Measurements from ENCODE around the gene ARHGEF4. TPM values are rescaled to one million over a fixed set of nuclear protein-coding genes. Genes with fewer than 3 reads are reported as not detected.

The ARHGEF4 gene
- total RNA-seq, 1 donor from 2014 or later: 11.5 TPM

DNA sequence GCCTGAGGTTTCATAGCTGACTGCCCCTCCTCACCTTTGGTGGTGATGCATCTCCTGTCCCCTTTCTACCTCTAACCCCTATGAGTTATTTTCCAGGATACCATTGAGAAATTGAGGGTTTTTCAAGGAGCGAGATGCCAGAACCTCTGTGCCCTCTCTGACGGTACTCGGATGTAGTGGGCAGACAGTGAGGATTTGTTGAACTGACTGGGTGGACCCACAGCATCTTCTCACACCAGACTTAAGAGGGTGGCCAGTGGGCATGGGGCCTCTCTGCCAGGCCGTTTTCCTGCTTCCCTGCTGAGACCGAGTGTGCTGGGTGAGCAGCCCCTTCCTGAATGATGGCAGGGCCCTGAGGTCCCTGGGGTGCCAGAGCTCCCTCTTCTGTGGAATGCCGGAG lies 46.3 kb downstream of the ARHGEF4 start:
- no peak overlapping the region for H3K9ac ChIP-seq (ENCODE audit: low read depth in 1 of 3, low read length in 3 of 3)
- H3K36me3 ChIP-seq (ENCODE audit: control insufficient read depth in 3 of 3, insufficient read depth in 3 of 3, low read length in 3 of 3): no peaks in the 10 kb centered on the region
- H3K4me1 ChIP-seq (ENCODE audit: control insufficient read depth in 3 of 3, insufficient read depth in 3 of 3, low read length in 3 of 3): no peaks in the 10 kb centered on the region
- H3K27ac ChIP-seq (ENCODE audit: low read depth, low read length): no peak overlapping the region
- H3K4me3 ChIP-seq (ENCODE audit: low read length in 3 of 3): no peak overlapping the region
- peaks cover 0 to 4% (median 0%) of the 10 kb centered on the region in 3 donors for H3K9me3 ChIP-seq (ENCODE audit: control insufficient read depth in 3 of 3, low read length in 3 of 3)
- H3K27me3 ChIP-seq (ENCODE audit: control insufficient read depth in 3 of 3, insufficient read depth in 3 of 3, low read length in 3 of 3): peaks cover 0 to 12% (median 5%) of the 10 kb centered on the region in 3 donors

DNA sequence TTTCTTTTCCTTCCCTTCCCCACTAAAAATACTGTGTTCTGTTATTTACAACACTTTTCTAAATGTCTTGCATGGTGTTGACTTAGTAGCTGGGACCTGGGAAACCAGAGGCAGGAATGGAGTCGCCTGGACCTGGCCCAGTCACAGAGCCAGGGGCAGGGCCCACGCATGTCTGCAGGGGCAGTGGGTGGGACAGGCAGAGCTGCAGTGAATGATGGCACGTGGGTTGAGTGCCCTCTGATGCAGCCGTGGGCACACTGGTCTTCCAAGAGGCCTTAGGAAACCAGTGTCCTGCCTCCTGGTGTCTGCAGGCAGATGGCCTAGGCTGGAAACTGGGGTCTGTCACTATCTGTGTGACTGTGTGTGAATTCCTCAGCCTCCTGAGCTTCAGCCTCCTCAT lies 46.8 kb downstream of the ARHGEF4 start:
- no peak overlapping the region for H3K9ac ChIP-seq (ENCODE audit: low read depth in 1 of 3, low read length in 3 of 3)
- peaks cover 0 to 4% (median 0%) of the 10 kb centered on the region in 3 donors for H3K9me3 ChIP-seq (ENCODE audit: control insufficient read depth in 3 of 3, low read length in 3 of 3)
- H3K36me3 ChIP-seq (ENCODE audit: control insufficient read depth in 3 of 3, insufficient read depth in 3 of 3, low read length in 3 of 3): no peaks in the 10 kb centered on the region
- H3K27me3 ChIP-seq (ENCODE audit: control insufficient read depth in 3 of 3, insufficient read depth in 3 of 3, low read length in 3 of 3): peaks cover 0 to 12% (median 5%) of the 10 kb centered on the region in 3 donors
- H3K27ac ChIP-seq (ENCODE audit: low read depth, low read length): no peak overlapping the region
- H3K4me3 ChIP-seq (ENCODE audit: low read length in 3 of 3): no peak overlapping the region
- H3K4me1 ChIP-seq (ENCODE audit: control insufficient read depth in 3 of 3, insufficient read depth in 3 of 3, low read length in 3 of 3): no peaks in the 10 kb centered on the region

DNA sequence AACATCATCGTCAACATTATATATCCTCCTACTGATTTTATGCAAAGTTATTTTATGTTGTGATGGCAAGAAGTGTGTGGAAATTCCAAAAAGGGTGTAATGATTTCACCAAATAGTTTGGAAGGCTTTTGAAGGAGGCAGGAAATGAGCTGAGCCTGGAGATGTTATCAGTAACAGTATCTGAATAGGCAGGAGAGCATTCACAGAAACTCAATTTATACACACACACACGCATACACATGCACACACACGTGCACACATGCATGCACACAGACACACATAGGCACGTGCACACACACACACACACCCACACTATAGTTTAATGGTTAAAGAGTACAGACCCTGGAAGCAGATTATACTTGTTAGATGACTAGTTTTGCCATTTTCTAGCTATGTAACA lies 47.3 kb downstream of the ARHGEF4 start:
- H3K27ac ChIP-seq (ENCODE audit: low read depth, low read length): no peak overlapping the region
- no peaks in the 10 kb centered on the region for H3K36me3 ChIP-seq (ENCODE audit: control insufficient read depth in 3 of 3, insufficient read depth in 3 of 3, low read length in 3 of 3)
- H3K9me3 ChIP-seq (ENCODE audit: control insufficient read depth in 3 of 3, low read length in 3 of 3): no peaks in the 10 kb centered on the region
- H3K27me3 ChIP-seq (ENCODE audit: control insufficient read depth in 3 of 3, insufficient read depth in 3 of 3, low read length in 3 of 3): peaks cover 0 to 12% (median 5%) of the 10 kb centered on the region in 3 donors
- H3K9ac ChIP-seq (ENCODE audit: low read depth in 1 of 3, low read length in 3 of 3): no peak overlapping the region
- no peak overlapping the region for H3K4me3 ChIP-seq (ENCODE audit: low read length in 3 of 3)
- no peaks in the 10 kb centered on the region for H3K4me1 ChIP-seq (ENCODE audit: control insufficient read depth in 3 of 3, insufficient read depth in 3 of 3, low read length in 3 of 3)

DNA sequence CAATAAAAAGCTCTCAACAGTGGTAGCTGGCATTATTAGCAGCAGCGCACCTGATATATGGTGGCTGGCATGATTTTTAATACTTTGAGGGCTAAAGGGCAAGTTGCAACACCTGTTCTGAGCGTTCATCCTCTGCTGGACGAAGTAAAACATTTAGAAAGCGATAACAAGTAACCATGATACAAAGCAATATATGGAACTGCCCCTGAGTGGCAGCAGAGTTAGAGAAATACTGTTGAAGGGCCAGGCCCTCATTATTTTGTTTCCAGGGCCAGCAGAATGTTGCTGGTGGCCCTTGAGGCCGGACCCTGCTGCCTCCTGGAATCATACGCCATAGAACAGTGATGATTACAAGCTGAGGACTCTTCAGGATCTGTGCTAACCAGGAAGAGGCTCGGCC lies 47.8 kb downstream of the ARHGEF4 start:
- no peaks in the 10 kb centered on the region for H3K36me3 ChIP-seq (ENCODE audit: control insufficient read depth in 3 of 3, insufficient read depth in 3 of 3, low read length in 3 of 3)
- H3K27ac ChIP-seq (ENCODE audit: low read depth, low read length): no peak overlapping the region
- H3K4me3 ChIP-seq (ENCODE audit: low read length in 3 of 3): no peak overlapping the region
- peaks cover 0 to 12% (median 5%) of the 10 kb centered on the region in 3 donors for H3K27me3 ChIP-seq (ENCODE audit: control insufficient read depth in 3 of 3, insufficient read depth in 3 of 3, low read length in 3 of 3)
- H3K9me3 ChIP-seq (ENCODE audit: control insufficient read depth in 3 of 3, low read length in 3 of 3): no peaks in the 10 kb centered on the region
- H3K4me1 ChIP-seq (ENCODE audit: control insufficient read depth in 3 of 3, insufficient read depth in 3 of 3, low read length in 3 of 3): no peaks in the 10 kb centered on the region
- H3K9ac ChIP-seq (ENCODE audit: low read depth in 1 of 3, low read length in 3 of 3): no peak overlapping the region

DNA sequence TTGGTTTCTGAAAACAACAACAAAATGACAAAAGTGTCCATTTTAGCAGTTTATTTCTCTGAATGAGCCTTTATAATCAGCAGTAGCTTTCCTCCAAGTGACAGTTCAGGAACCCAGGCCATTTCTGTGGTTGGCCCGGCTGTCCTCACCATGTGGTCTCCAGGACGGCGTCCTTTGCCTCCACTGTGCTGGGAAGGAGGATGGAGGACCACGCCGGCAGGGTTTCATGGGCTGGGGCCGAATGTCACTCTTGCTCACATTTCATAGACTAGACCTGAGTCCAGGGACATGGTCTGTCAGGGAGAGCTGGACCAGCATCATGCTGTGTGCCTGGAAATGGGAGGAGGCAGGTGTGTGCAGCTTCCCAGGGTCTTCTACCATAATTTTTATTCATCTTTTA lies 50.9 kb downstream of the ARHGEF4 start:
- Histone ChIP-seq H3K9me3 (ENCODE audit: control insufficient read depth in 3 of 3, low read length in 3 of 3) (no peaks in the 10 kb centered on the region), H3K27me3 (ENCODE audit: control insufficient read depth in 3 of 3, insufficient read depth in 3 of 3, low read length in 3 of 3) (peaks cover 0 to 2% (median 0%) of the 10 kb centered on the region in 3 donors), H3K36me3 (ENCODE audit: control insufficient read depth in 3 of 3, insufficient read depth in 3 of 3, low read length in 3 of 3) (no peaks in the 10 kb centered on the region), H3K4me1 (ENCODE audit: control insufficient read depth in 3 of 3, insufficient read depth in 3 of 3, low read length in 3 of 3) (no peaks in the 10 kb centered on the region), H3K4me3 (ENCODE audit: low read length in 3 of 3) (no peak overlapping the region), H3K9ac (ENCODE audit: low read depth in 1 of 3, low read length in 3 of 3) (no peak overlapping the region), H3K27ac (ENCODE audit: low read depth, low read length) (no peak overlapping the region)

DNA sequence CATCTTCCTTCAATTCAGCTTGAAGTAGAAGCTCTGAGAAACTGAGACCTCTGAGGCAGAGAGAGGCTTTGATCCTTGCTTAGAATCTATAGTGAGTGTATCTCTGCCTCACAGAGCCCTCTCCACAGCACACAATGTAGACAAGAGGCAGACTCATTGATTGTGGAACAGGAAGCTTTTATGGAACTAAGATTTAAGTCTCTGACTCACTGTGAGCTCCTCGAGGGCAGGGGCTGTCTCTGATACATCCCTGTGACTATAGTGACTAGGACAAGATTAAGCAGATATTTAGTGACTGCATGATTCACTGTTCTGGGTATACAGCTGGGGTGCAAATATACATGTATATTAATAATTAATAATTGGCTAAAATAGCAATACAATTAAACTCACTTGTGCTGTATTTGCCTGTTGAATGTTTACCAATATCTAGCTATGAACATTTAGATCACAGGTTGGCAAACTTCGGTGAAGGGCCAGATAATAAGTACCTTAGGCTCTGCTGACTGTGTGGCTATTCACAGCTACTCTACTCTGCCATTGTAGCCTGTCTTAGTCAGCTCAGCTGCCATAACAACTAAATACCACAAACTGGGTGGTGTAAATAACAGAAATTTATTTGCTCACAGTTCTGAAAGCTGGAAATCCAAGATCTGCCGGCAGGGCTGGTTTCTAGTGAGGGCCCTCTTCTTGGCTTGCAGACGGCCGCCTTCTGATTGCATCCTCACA lies 54.4 kb downstream of the ARHGEF4 start:
- H3K9me3 ChIP-seq (ENCODE audit: control insufficient read depth in 3 of 3, low read length in 3 of 3): peaks cover 0 to 4% (median 0%) of the 10 kb centered on the region in 3 donors
- no peaks in the 10 kb centered on the region for H3K36me3 ChIP-seq (ENCODE audit: control insufficient read depth in 3 of 3, insufficient read depth in 3 of 3, low read length in 3 of 3)
- peaks cover 0 to 4% (median 3%) of the 10 kb centered on the region in 3 donors for H3K27me3 ChIP-seq (ENCODE audit: control insufficient read depth in 3 of 3, insufficient read depth in 3 of 3, low read length in 3 of 3)
- no peak overlapping the region for H3K27ac ChIP-seq (ENCODE audit: low read depth, low read length)
- no peak overlapping the region for H3K4me3 ChIP-seq (ENCODE audit: low read length in 3 of 3)
- no peak overlapping the region for H3K9ac ChIP-seq (ENCODE audit: low read depth in 1 of 3, low read length in 3 of 3)
- H3K4me1 ChIP-seq (ENCODE audit: control insufficient read depth in 3 of 3, insufficient read depth in 3 of 3, low read length in 3 of 3): no peaks in the 10 kb centered on the region

DNA sequence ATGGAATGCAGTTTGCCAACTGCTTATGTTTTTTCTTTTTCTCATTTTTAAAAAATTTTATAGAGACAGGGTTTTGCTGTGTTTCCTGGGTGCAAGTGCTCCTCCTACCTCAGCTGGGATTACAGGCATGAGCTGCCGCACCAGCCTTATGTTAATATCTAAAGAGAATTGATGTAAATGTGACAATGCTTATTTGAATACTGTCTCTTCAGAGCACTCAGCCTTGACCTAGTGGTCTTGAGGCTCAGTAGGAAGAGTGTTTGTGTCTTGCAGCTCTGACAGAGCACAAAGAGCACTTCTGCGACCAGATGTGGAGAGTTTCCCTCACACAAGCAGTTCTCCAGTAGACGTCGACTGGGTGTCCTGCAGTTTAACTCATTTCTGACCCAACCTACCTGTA lies 55.3 kb downstream of the ARHGEF4 start:
- Histone ChIP-seq H3K9me3 (ENCODE audit: control insufficient read depth in 3 of 3, low read length in 3 of 3) (peaks cover 0 to 4% (median 0%) of the 10 kb centered on the region in 3 donors), H3K27me3 (ENCODE audit: control insufficient read depth in 3 of 3, insufficient read depth in 3 of 3, low read length in 3 of 3) (peaks cover 0 to 4% (median 3%) of the 10 kb centered on the region in 3 donors), H3K36me3 (ENCODE audit: control insufficient read depth in 3 of 3, insufficient read depth in 3 of 3, low read length in 3 of 3) (no peaks in the 10 kb centered on the region), H3K9ac (ENCODE audit: low read depth in 1 of 3, low read length in 3 of 3) (no peak overlapping the region), H3K27ac (ENCODE audit: low read depth, low read length) (no peak overlapping the region), H3K4me1 (ENCODE audit: control insufficient read depth in 3 of 3, insufficient read depth in 3 of 3, low read length in 3 of 3) (no peaks in the 10 kb centered on the region), H3K4me3 (ENCODE audit: low read length in 3 of 3) (no peak overlapping the region)

DNA sequence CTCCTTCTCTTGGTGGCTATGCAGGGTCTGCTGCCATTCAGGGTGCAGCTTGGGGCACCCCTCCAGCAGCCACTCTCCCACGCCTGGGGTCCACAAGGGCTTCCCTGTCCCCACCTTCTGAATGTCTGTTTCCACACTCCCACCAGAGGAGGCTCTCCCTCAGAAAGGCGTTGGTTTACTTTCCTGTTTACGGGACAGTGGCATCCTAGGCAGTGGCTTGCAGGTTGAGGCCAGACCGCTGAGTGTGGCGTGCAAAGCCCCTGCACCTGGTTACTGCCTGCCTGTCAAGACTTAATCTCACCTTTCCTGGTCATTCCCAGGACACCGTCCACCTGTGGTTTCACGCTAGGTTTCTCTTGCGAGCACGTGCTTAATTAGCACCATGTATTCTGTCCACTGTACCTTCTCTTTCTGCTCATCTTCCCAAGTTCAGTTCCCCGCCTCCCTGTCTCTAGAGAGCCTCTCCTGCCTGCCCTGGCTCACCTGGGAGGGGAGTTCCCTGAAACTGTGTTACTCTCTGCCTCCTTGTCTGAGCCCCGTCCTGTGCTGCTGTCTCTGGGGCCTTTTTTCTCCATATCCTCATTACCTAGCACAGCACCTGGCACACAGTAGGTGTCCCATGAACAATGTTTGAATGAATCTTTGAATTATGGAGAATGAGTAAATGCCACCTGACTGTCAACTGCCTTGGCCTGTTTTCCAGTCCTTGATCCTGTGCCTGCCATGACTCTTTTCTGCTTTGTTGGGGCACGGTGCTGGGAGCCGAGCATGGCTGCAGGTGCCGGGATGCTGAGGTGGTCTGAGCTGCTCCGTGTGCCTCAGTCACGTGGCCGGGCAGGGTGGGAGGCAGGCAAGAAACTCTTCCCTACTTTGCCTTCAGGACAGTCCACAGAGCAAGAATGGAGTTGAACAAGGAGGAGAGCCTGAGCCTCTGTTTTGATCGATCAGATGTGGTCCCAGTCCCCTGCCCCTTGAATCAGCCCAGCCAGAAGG lies 56.4 kb downstream of the ARHGEF4 start:
- no peaks in the 10 kb centered on the region for H3K36me3 ChIP-seq (ENCODE audit: control insufficient read depth in 3 of 3, insufficient read depth in 3 of 3, low read length in 3 of 3)
- peaks cover 0 to 4% (median 3%) of the 10 kb centered on the region in 3 donors for H3K27me3 ChIP-seq (ENCODE audit: control insufficient read depth in 3 of 3, insufficient read depth in 3 of 3, low read length in 3 of 3)
- no peak overlapping the region for H3K9ac ChIP-seq (ENCODE audit: low read depth in 1 of 3, low read length in 3 of 3)
- no peak overlapping the region for H3K4me3 ChIP-seq (ENCODE audit: low read length in 3 of 3)
- no peaks in the 10 kb centered on the region for H3K4me1 ChIP-seq (ENCODE audit: control insufficient read depth in 3 of 3, insufficient read depth in 3 of 3, low read length in 3 of 3)
- peaks cover 0 to 4% (median 0%) of the 10 kb centered on the region in 3 donors for H3K9me3 ChIP-seq (ENCODE audit: control insufficient read depth in 3 of 3, low read length in 3 of 3)
- H3K27ac ChIP-seq (ENCODE audit: low read depth, low read length): no peak overlapping the region

DNA sequence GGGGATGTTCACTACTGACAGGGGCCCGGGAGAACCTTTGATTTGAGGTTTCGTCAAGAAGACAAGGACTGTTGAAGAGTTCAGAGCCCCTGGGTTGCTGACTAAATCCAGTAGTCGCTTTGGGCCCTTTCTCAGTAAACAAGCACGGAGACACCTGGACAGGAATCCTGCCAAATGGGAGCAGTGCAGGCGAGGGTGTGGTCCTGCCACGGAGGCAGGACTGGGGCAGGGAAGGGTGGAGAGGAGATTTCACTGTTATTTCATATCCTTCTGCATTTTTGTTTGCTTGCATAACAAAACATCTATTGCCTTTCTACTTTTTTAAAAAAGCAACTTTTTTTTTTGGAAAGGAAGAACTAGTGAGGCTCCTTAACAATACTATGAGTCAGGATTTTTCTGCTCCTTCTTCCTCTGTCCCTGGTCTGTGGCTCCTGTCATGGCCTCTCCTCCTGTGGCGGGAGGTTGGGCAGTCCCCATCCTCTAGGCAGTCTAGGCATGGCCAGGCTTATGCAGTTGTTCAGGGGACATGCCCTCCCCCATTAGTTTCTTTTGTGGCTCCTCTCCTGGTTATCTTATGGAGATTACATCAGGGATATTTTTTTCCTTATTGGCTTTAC lies 57.7 kb downstream of the ARHGEF4 start:
- H3K9ac ChIP-seq (ENCODE audit: low read depth in 1 of 3, low read length in 3 of 3): no peak overlapping the region
- H3K36me3 ChIP-seq (ENCODE audit: control insufficient read depth in 3 of 3, insufficient read depth in 3 of 3, low read length in 3 of 3): no peaks in the 10 kb centered on the region
- H3K9me3 ChIP-seq (ENCODE audit: control insufficient read depth in 3 of 3, low read length in 3 of 3): peaks cover 0 to 4% (median 0%) of the 10 kb centered on the region in 3 donors
- H3K27me3 ChIP-seq (ENCODE audit: control insufficient read depth in 3 of 3, insufficient read depth in 3 of 3, low read length in 3 of 3): peaks cover 0 to 4% (median 3%) of the 10 kb centered on the region in 3 donors
- H3K27ac ChIP-seq (ENCODE audit: low read depth, low read length): no peak overlapping the region
- no peaks in the 10 kb centered on the region for H3K4me1 ChIP-seq (ENCODE audit: control insufficient read depth in 3 of 3, insufficient read depth in 3 of 3, low read length in 3 of 3)
- H3K4me3 ChIP-seq (ENCODE audit: low read length in 3 of 3): no peak overlapping the region

Data from skeletal muscle tissue (tissue), 4 donors.